Measurements from ENCODE around the gene ZSCAN25.
"Not testable (repeated sequence)": the region's sequence is repeated elsewhere in the genome, so short reads cannot be mapped to it uniquely, and the experiment has no call there.

Gene ZSCAN25

GRCh38 chr7:99579956-99580777 is 36.6 kb upstream of the ZSCAN25 start:
- no peak for DNase-seq (ENCODE audit: low read depth)
- in situ Hi-C loops (cut with HindIII; ENCODE audit: low sequenced_read_pairs): no loop called here
- TF ChIP-seq CTCF (IDR thresholded peaks at IDR 0.05; ENCODE audit: low read depth, low read length, missing control alignments): peak; percentile 58

GRCh38 chr7:99580778-99581332 is 35.9 kb upstream of the ZSCAN25 start:
- DNase-seq (ENCODE audit: low read depth); in situ Hi-C loops (cut with HindIII; ENCODE audit: low sequenced_read_pairs): not testable (repeated sequence)
- peak overlapping the region; percentile 52 for H3K4me3 ChIP-seq (ENCODE audit: low read depth, low read length)

More at GRCh38 chr7:99579956-99580777, 36.6 kb upstream of the ZSCAN25 start:
- peak overlapping the region; percentile 52 for H3K4me3 ChIP-seq (ENCODE audit: low read depth, low read length)

- in situ Hi-C loops (cut with HindIII; ENCODE audit: low sequenced_read_pairs): no loop called here
- H3K4me3 ChIP-seq (ENCODE audit: low read depth, low read length): no peak overlapping the region
- no peak for TF ChIP-seq CTCF (IDR thresholded peaks at IDR 0.05; ENCODE audit: low read depth, low read length, missing control alignments)
- DNase-seq (ENCODE audit: low read depth): no peak
Measured at GRCh38 chr7:99588868-99589267, 27.9 kb upstream of the ZSCAN25 start.

DNA sequence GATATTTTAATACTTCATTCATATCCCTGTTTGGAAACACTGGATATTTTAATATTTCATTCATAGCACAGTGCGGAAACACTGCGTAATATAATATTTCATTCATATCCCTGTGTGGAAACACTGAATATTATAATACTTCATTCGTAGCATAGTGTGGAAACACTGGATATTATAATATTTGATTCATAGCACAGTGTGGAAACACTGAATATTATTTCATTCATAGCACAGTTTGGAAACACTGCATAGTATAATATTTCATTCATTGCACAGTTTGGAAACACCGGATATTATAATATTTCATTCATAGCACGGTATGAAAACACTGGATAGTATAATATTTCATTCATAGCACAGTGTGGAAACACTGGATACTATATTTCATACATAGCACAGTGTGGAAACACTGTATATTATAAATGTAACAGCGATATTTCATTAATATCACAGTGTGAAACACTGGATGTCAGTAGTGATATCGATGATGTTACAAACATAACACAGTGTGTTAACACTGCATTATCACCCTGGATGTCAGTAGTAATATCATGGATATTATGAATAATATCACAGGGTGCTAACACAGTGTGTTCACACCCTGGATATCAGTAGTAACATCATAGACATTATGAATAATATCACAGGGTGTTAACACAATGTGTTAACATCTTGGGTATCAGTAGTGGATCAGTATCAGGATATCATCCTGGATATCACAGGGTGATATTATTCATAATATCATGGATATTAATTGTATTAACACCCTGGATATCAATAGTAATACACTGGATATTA is 21.6 kb upstream of the ZSCAN25 start:
- in situ Hi-C loops (cut with HindIII; ENCODE audit: low sequenced_read_pairs): no loop called here

GRCh38 chr7:99596408-99596955 is 20.3 kb upstream of the ZSCAN25 start:
- no peak for DNase-seq (ENCODE audit: low read depth)
- in situ Hi-C loops (cut with HindIII; ENCODE audit: low sequenced_read_pairs): no loop called here
- no peak for TF ChIP-seq CTCF (IDR thresholded peaks at IDR 0.05; ENCODE audit: low read depth, low read length, missing control alignments)
- H3K4me3 ChIP-seq (ENCODE audit: low read depth, low read length): no peak overlapping the region

More for the DNA sequence above, 21.6 kb upstream of the ZSCAN25 start:
- H3K4me3 ChIP-seq (ENCODE audit: low read depth, low read length): no peak overlapping the region
- no peak for TF ChIP-seq CTCF (IDR thresholded peaks at IDR 0.05; ENCODE audit: low read depth, low read length, missing control alignments)
- no peak for DNase-seq (ENCODE audit: low read depth)

GRCh38 chr7:99597762-99598501 is 18.8 kb upstream of the ZSCAN25 start, which contains the start of gene TMEM225B:
TSS of gene TMEM225B (plus strand) at chr7:99598267. CDS start at chr7:99604389, 6,122 bp downstream.
- in situ Hi-C loops (cut with HindIII; ENCODE audit: low sequenced_read_pairs): no loop called here
- no peak within 1 kb of the TSS for H3K4me3 ChIP-seq (ENCODE audit: low read depth, low read length)
- no peak for DNase-seq (ENCODE audit: low read depth)
- no peak for TF ChIP-seq CTCF (IDR thresholded peaks at IDR 0.05; ENCODE audit: low read depth, low read length, missing control alignments)

Data from astrocyte of the cerebellum (primary cell).